ENCODE data around the gene MED13L. TPM values are rescaled to one million over a fixed set of nuclear protein-coding genes. Genes with fewer than 3 reads are reported as not detected.

The MED13L gene
- total RNA-seq, 4 donors from 2014 or later, result 168 to 349 (median 246) TPM

- no peaks in the 10 kb centered on the region for H3K9me3 ChIP-seq
- no peaks in the 10 kb centered on the region for H3K36me3 ChIP-seq
- no peaks in the 10 kb centered on the region for H3K27me3 ChIP-seq
- H3K27ac ChIP-seq, result no peak overlapping the region
- intact Hi-C loops (cut with DNase I), result no loop called here
- WGBS, 2 donors, result 86 to 87% methylated on average over 19 of the region's 19 CpGs
- no peak overlapping the region for H3K4me3 ChIP-seq (replicated peaks in 1 of 3)
- DNase-seq, result no peak
- TF ChIP-seq POLR2A (IDR thresholded peaks at IDR 0.05), result no peak
- no peak for TF ChIP-seq CTCF (IDR thresholded peaks at IDR 0.05)
- H3K4me1 ChIP-seq, result peaks cover 0 to 4% of the 10 kb centered on the region in 2 donors
Observed at GRCh38 chr12:116313194-116313927, 35.9 kb upstream of the MED13L start.

DNA sequence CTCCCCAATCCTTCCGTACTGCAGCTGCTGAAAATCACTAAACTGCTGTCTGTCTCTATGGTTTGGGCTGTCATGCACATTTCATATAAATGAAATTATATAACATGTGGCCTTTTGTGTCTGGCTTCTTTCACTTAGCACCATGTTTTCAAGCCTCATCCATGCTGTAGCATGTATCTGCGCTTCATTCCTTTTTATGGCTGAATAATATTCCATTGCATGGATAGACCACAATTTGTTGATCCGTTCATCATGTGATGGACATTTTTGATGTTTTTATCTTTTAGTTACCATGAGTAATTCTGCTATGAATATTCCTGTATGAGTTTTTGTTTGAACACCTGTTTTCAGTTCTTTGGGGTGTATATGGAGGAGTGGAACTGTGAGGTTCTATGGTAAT, 32.6 kb upstream of the MED13L start:
- Histone ChIP-seq H3K36me3 (no peaks in the 10 kb centered on the region), H3K27me3 (no peaks in the 10 kb centered on the region), H3K4me3 (replicated peaks in 1 of 3) (no peak overlapping the region), H3K9me3 (no peaks in the 10 kb centered on the region), H3K27ac (no peak overlapping the region), H3K4me1 (no peaks in the 10 kb centered on the region)
- TF ChIP-seq POLR2A (IDR thresholded peaks at IDR 0.05) (no peak), CTCF (IDR thresholded peaks at IDR 0.05) (no peak)
- intact Hi-C loops (cut with DNase I), result no loop called here
- WGBS, 2 donors, result 82 to 97% methylated on average over 3 of the region's 3 CpGs
- no peak for DNase-seq

DNA sequence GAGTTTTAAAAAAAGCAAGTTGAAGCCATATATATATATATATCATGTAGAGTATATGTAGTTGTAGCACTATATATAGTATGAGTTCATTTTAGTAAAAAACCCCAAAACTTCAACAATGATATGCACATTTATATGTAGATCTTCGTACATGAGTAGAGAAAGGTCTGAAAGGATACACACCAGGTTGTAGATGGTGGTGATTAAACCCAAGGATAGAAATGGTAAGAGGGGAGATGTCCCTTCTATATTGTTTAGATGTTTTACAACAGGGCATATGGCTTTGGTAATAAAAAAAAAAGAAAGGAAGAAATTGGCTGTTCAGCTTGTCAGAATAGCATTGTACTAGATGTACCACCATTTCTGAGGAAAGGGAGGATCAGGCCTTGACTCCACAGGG, 31.9 kb upstream of the MED13L start:
- DNase-seq, result no peak
- Histone ChIP-seq H3K4me1 (no peaks in the 10 kb centered on the region), H3K36me3 (no peaks in the 10 kb centered on the region), H3K9me3 (no peaks in the 10 kb centered on the region), H3K4me3 (replicated peaks in 1 of 3) (no peak overlapping the region), H3K27ac (no peak overlapping the region), H3K27me3 (no peaks in the 10 kb centered on the region)
- intact Hi-C loops (cut with DNase I), result no loop called here
- 95 to 100% methylated on average over 1 of the region's 1 CpG for WGBS, 2 donors
- TF ChIP-seq POLR2A (IDR thresholded peaks at IDR 0.05) (no peak), CTCF (IDR thresholded peaks at IDR 0.05) (no peak)

DNA sequence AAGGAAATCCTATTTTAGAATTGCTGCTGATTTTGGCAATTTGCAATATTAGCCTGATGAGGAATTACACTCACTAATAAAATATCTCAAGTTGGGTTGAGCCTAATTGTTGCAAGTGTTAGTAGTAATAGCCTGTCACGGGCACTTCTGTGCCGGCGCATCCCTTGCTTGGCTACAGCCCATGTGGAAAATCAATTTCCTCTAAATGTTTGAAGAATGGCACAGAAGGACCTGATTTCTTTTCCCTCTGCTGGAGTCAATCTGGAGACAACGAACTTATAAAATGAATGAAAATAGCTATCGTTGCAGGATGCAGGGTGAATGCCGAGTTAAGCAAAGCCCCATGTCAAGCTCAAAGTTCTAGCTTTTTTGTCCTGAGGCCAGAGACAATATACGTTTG, 31.2 kb upstream of the MED13L start:
- 86 to 88% methylated on average over 7 of the region's 7 CpGs for WGBS, 2 donors
- Histone ChIP-seq H3K9me3 (no peaks in the 10 kb centered on the region), H3K4me1 (no peaks in the 10 kb centered on the region), H3K36me3 (no peaks in the 10 kb centered on the region), H3K27ac (no peak overlapping the region), H3K4me3 (replicated peaks in 1 of 3) (no peak overlapping the region), H3K27me3 (no peaks in the 10 kb centered on the region)
- DNase-seq, result no peak
- TF ChIP-seq CTCF (IDR thresholded peaks at IDR 0.05) (no peak), POLR2A (IDR thresholded peaks at IDR 0.05) (no peak)
- intact Hi-C loops (cut with DNase I), result no loop called here

GRCh38 chr12:116306968-116307367, 29.5 kb upstream of the MED13L start:
- Histone ChIP-seq H3K27me3 (no peaks in the 10 kb centered on the region), H3K4me3 (replicated peaks in 1 of 3) (no peak overlapping the region), H3K9me3 (no peaks in the 10 kb centered on the region), H3K36me3 (no peaks in the 10 kb centered on the region), H3K27ac (no peak overlapping the region), H3K4me1 (no peaks in the 10 kb centered on the region)
- DNase-seq, result no peak
- intact Hi-C loops (cut with DNase I), result no loop called here
- 90 to 100% methylated on average over 3 of the region's 3 CpGs for WGBS, 2 donors
- TF ChIP-seq POLR2A (IDR thresholded peaks at IDR 0.05) (no peak), CTCF (IDR thresholded peaks at IDR 0.05) (no peak)

All from thyroid gland (tissue), 4 donors.